HEK293 (cell line): ENCODE data around the gene SF3B4.

Source experiments
- GLI2 ChIP-seq: fragments of 450-650 bp; formaldehyde crosslinking; IDR thresholded peaks from 2 replicates; pipeline ENCODE4; 2017; ENCODE audit warnings: missing biosample characterization, missing genetic modification characterization, low read depth, borderline replicate concordance
- KLF10 ChIP-seq: fragments of 450-650 bp; IDR thresholded peaks from 2 replicates; pipeline ENCODE4 v1.5.1; 2018; ENCODE audit warnings: missing biosample characterization, mild to moderate bottlenecking, missing genetic modification characterization
- KLF8 ChIP-seq: fragments of 450-650 bp; formaldehyde crosslinking; IDR thresholded peaks from 2 replicates; pipeline ENCODE4 v1.5.1; 2016; ENCODE audit warnings: missing biosample characterization, missing genetic modification characterization
- REPIN1 ChIP-seq: fragments of 450-650 bp; formaldehyde crosslinking; IDR thresholded peaks from 2 replicates; pipeline ENCODE4 v1.5.1; 2017; ENCODE audit warnings: missing biosample characterization, missing genetic modification characterization, low read depth
- SP7 ChIP-seq: fragments of 450-650 bp; formaldehyde crosslinking; IDR thresholded peaks from 2 replicates; pipeline ENCODE4 v1.5.1; 2016; ENCODE audit warnings: missing biosample characterization, missing genetic modification characterization
- ZBTB21 ChIP-seq: fragments of 450-650 bp; formaldehyde crosslinking; IDR thresholded peaks from 2 replicates; pipeline ENCODE4 v1.5.1; 2017; ENCODE audit warnings: missing biosample characterization, missing genetic modification characterization
- ZFP3 ChIP-seq: fragments of 450-650 bp; formaldehyde crosslinking; IDR thresholded peaks from 2 replicates; pipeline ENCODE4 v1.5.1; 2016; ENCODE audit warnings: low read depth, missing biosample characterization, missing genetic modification characterization
- ZNF174 ChIP-seq: fragments of 450-650 bp; formaldehyde crosslinking; IDR thresholded peaks from 2 replicates; pipeline ENCODE4 v1.5.0; 2017; ENCODE audit warnings: missing biosample characterization, mild to moderate bottlenecking, missing genetic modification characterization
- ZNF19 ChIP-seq: fragments of 450-650 bp; formaldehyde crosslinking; IDR thresholded peaks from 2 replicates; pipeline ENCODE4; 2016; ENCODE audit warnings: missing biosample characterization, missing genetic modification characterization, low read depth
- ZNF202 ChIP-seq: fragments of 450-650 bp; formaldehyde crosslinking; IDR thresholded peaks from 2 replicates; pipeline ENCODE4 v1.5.1; 2016; ENCODE audit warnings: missing biosample characterization, missing genetic modification characterization, borderline replicate concordance
- ZNF221 ChIP-seq: fragments of 450-650 bp; formaldehyde crosslinking; IDR thresholded peaks from 2 replicates; pipeline ENCODE4 v1.5.1; 2017; ENCODE audit warnings: missing biosample characterization, missing genetic modification characterization, borderline replicate concordance
- ZNF248 ChIP-seq: fragments of 450-650 bp; formaldehyde crosslinking; IDR thresholded peaks from 2 replicates; pipeline ENCODE4 v1.5.1; 2017; ENCODE audit warnings: missing biosample characterization, missing genetic modification characterization
- ZNF274 ChIP-seq, 2 experiments: fragments of 200-500 bp in 1 of 2; fragments of 450-650 bp in 1 of 2; sonication (Bioruptor generic) in 1 of 2; formaldehyde crosslinking in 1 of 2; IDR thresholded peaks; 2 replicates each; pipeline versions ENCODE4 v1.5.1 to v1.6.1; 2014 to 2016; ENCODE audit warnings: borderline replicate concordance in 1 of 2, inconsistent platforms in 1 of 2, low read length in 1 of 2, missing biosample characterization in 1 of 2, missing genetic modification characterization in 1 of 2
- ZNF292 ChIP-seq: fragments of 450-650 bp; formaldehyde crosslinking; IDR thresholded peaks from 2 replicates; pipeline ENCODE4 v1.5.1; 2016; ENCODE audit warnings: low read depth, missing biosample characterization, missing genetic modification characterization, borderline replicate concordance
- ZNF350 ChIP-seq: fragments of 450-650 bp; formaldehyde crosslinking; IDR thresholded peaks from 2 replicates; pipeline ENCODE4 v1.5.0; 2017; ENCODE audit warnings: missing biosample characterization, mild to moderate bottlenecking, missing genetic modification characterization
- ZNF426 ChIP-seq: fragments of 450-650 bp; formaldehyde crosslinking; IDR thresholded peaks from 2 replicates; pipeline ENCODE4 v1.5.1; 2017; ENCODE audit warnings: missing biosample characterization, missing genetic modification characterization, mild to moderate bottlenecking, inconsistent platforms, moderate library complexity
- ZNF521 ChIP-seq: fragments of 450-650 bp; formaldehyde crosslinking; IDR thresholded peaks from 2 replicates; pipeline ENCODE4 v1.5.1; 2017; ENCODE audit warnings: missing biosample characterization, mild to moderate bottlenecking, missing genetic modification characterization
- ZNF658 ChIP-seq: fragments of 450-650 bp; formaldehyde crosslinking; IDR thresholded peaks from 2 replicates; pipeline ENCODE4; 2016; ENCODE audit warnings: missing biosample characterization, missing genetic modification characterization
- ZNF670 ChIP-seq: fragments of 450-650 bp; formaldehyde crosslinking; IDR thresholded peaks from 2 replicates; pipeline ENCODE4 v1.5.1; 2016; ENCODE audit warnings: missing biosample characterization, missing genetic modification characterization, low read depth
- ZNF76 ChIP-seq: fragments of 450-650 bp; formaldehyde crosslinking; IDR thresholded peaks from 2 replicates; pipeline ENCODE4; 2016; ENCODE audit warnings: low read depth, missing biosample characterization, missing genetic modification characterization, borderline replicate concordance
- ZNF777 ChIP-seq: fragments of 450-650 bp; formaldehyde crosslinking; IDR thresholded peaks from 2 replicates; pipeline ENCODE4 v1.5.1; 2017; ENCODE audit warnings: missing biosample characterization, missing genetic modification characterization, borderline replicate concordance
- TF ChIP-seq, protein P1 (sequence below): fragments of 450-650 bp; IDR thresholded peaks from 2 replicates; pipeline ENCODE4 v1.5.1; 2018; ENCODE audit warnings: missing biosample characterization, mild to moderate bottlenecking, missing genetic modification characterization
- TF ChIP-seq, protein P2 (sequence below): fragments of 450-650 bp; formaldehyde crosslinking; IDR thresholded peaks from 2 replicates; pipeline ENCODE4 v1.5.1; 2016; ENCODE audit warnings: missing biosample characterization, missing genetic modification characterization
- TF ChIP-seq, protein P3 (sequence below): fragments of 450-650 bp; formaldehyde crosslinking; IDR thresholded peaks from 2 replicates; pipeline ENCODE4 v1.5.1; 2016; ENCODE audit warnings: missing biosample characterization, missing genetic modification characterization
- TF ChIP-seq, protein P4 (sequence below): fragments of 450-650 bp; formaldehyde crosslinking; IDR thresholded peaks from 2 replicates; pipeline ENCODE4 v1.5.1; 2016; ENCODE audit warnings: missing biosample characterization, missing genetic modification characterization
- TF ChIP-seq, protein P5 (sequence below): fragments of 450-650 bp; formaldehyde crosslinking; IDR thresholded peaks from 2 replicates; pipeline ENCODE4 v1.5.1; 2016; ENCODE audit warnings: missing biosample characterization, missing genetic modification characterization
- TF ChIP-seq, protein P6 (sequence below): fragments of 450-650 bp; formaldehyde crosslinking; IDR thresholded peaks from 2 replicates; pipeline ENCODE4 v1.5.1; 2017; ENCODE audit warnings: missing biosample characterization, missing genetic modification characterization
- TF ChIP-seq, protein P7 (sequence below): fragments of 450-650 bp; formaldehyde crosslinking; IDR thresholded peaks from 2 replicates; pipeline ENCODE4 v1.5.1; 2016; ENCODE audit warnings: missing biosample characterization, missing genetic modification characterization

SF3B4 gene

DNA sequence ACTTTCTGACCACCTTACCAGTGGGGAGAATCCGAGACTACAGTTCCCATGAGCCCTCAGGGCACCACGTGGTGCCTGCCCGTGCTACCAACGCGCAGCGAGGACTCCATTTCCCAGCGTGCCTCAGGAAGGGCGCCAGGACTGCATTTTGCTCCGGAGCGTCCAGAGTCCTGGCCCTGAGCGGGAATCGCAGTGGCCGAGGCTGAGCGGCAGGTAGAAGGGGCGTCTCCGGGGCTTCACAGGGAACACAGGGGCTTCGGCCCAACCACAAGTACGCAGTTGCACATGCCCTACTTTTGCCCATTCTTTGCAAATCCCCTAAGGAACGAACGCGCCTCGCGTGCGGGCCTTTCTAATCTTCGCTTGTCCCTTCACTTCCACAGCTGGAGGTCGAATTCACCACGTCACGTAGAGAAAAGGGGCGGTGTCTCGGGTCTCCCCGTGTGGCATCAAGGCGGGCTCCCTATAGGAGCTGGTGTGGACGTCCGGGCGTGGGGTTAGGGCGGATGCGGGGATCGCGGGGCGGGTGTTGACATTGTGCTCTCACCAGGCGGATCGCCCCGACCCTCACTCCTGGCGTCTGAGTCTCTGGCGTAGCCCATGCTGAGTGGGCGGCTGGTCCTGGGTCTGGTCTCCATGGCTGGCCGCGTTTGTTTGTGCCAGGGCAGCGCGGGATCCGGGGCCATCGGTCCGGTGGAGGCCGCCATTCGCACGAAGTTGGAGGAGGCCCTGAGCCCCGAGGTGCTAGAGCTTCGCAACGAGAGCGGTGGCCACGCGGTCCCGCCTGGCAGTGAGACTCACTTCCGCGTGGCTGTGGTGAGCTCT lies 27.9 kb downstream of the SF3B4 start, which contains the start of gene BOLA1 (continued):
- TF ChIP-seq, protein P1, sequence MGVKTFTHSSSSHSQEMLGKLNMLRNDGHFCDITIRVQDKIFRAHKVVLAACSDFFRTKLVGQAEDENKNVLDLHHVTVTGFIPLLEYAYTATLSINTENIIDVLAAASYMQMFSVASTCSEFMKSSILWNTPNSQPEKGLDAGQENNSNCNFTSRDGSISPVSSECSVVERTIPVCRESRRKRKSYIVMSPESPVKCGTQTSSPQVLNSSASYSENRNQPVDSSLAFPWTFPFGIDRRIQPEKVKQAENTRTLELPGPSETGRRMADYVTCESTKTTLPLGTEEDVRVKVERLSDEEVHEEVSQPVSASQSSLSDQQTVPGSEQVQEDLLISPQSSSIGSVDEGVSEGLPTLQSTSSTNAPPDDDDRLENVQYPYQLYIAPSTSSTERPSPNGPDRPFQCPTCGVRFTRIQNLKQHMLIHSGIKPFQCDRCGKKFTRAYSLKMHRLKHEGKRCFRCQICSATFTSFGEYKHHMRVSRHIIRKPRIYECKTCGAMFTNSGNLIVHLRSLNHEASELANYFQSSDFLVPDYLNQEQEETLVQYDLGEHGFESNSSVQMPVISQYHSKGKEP (tag by site-specific recombination): peak; percentile 63; the same call in 1 of the 2 replicates
- TF ChIP-seq ZBTB21 (tag by site-specific recombination): peak; percentile 78
- TF ChIP-seq, protein P2, sequence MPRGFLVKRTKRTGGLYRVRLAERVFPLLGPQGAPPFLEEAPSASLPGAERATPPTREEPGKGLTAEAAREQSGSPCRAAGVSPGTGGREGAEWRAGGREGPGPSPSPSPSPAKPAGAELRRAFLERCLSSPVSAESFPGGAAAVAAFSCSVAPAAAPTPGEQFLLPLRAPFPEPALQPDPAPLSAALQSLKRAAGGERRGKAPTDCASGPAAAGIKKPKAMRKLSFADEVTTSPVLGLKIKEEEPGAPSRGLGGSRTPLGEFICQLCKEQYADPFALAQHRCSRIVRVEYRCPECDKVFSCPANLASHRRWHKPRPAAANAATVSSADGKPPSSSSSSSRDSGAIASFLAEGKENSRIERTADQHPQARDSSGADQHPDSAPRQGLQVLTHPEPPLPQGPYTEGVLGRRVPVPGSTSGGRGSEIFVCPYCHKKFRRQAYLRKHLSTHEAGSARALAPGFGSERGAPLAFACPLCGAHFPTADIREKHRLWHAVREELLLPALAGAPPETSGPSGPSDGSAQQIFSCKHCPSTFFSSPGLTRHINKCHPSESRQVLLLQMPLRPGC (tag by site-specific recombination): no peak
- no peak for TF ChIP-seq ZNF658
- TF ChIP-seq ZFP3 (tag by site-specific recombination): no peak
- TF ChIP-seq ZNF19 (tag by site-specific recombination): no peak
- TF ChIP-seq ZNF174 (tag by site-specific recombination): no peak
- TF ChIP-seq ZNF521 (tag by site-specific recombination): no peak
- no peak for TF ChIP-seq REPIN1
- peak; percentile 98 for TF ChIP-seq ZNF76 (tag by site-specific recombination)
- TF ChIP-seq ZNF350 (tag by site-specific recombination): no peak
- 0 out of 2 replicates have a peak, but pooled peaks have one; percentile 44 for TF ChIP-seq SP7
- TF ChIP-seq, protein P3, sequence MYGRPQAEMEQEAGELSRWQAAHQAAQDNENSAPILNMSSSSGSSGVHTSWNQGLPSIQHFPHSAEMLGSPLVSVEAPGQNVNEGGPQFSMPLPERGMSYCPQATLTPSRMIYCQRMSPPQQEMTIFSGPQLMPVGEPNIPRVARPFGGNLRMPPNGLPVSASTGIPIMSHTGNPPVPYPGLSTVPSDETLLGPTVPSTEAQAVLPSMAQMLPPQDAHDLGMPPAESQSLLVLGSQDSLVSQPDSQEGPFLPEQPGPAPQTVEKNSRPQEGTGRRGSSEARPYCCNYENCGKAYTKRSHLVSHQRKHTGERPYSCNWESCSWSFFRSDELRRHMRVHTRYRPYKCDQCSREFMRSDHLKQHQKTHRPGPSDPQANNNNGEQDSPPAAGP (tag by site-specific recombination): peak; percentile 28; the same call in 1 of the 2 replicates
- 0 out of 2 replicates have a peak, but pooled peaks have one; percentile 46 for TF ChIP-seq KLF8 (tag by site-specific recombination)
- no peak for TF ChIP-seq ZNF670 (tag by site-specific recombination)
- TF ChIP-seq ZNF292 (tag by site-specific recombination): no peak
- no peak for TF ChIP-seq ZNF248 (tag by site-specific recombination)
- TF ChIP-seq, protein P4, sequence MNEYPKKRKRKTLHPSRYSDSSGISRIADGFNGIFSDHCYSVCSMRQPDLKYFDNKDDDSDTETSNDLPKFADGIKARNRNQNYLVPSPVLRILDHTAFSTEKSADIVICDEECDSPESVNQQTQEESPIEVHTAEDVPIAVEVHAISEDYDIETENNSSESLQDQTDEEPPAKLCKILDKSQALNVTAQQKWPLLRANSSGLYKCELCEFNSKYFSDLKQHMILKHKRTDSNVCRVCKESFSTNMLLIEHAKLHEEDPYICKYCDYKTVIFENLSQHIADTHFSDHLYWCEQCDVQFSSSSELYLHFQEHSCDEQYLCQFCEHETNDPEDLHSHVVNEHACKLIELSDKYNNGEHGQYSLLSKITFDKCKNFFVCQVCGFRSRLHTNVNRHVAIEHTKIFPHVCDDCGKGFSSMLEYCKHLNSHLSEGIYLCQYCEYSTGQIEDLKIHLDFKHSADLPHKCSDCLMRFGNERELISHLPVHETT (tag by site-specific recombination): no peak
- TF ChIP-seq ZNF221: no peak
- TF ChIP-seq ZNF426 (tag by site-specific recombination): no peak
- TF ChIP-seq, protein P5, sequence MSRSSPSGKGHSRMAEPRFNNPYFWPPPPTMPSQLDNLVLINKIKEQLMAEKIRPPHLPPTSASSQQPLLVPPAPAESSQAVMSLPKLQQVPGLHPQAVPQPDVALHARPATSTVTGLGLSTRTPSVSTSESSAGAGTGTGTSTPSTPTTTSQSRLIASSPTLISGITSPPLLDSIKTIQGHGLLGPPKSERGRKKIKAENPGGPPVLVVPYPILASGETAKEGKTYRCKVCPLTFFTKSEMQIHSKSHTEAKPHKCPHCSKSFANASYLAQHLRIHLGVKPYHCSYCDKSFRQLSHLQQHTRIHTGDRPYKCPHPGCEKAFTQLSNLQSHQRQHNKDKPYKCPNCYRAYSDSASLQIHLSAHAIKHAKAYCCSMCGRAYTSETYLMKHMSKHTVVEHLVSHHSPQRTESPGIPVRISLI: no peak
- peak; percentile 63; the same call in 1 of the 2 replicates for TF ChIP-seq KLF10 (tag by site-specific recombination)
- TF ChIP-seq GLI2 (tag by site-specific recombination): no peak
- TF ChIP-seq, protein P6, sequence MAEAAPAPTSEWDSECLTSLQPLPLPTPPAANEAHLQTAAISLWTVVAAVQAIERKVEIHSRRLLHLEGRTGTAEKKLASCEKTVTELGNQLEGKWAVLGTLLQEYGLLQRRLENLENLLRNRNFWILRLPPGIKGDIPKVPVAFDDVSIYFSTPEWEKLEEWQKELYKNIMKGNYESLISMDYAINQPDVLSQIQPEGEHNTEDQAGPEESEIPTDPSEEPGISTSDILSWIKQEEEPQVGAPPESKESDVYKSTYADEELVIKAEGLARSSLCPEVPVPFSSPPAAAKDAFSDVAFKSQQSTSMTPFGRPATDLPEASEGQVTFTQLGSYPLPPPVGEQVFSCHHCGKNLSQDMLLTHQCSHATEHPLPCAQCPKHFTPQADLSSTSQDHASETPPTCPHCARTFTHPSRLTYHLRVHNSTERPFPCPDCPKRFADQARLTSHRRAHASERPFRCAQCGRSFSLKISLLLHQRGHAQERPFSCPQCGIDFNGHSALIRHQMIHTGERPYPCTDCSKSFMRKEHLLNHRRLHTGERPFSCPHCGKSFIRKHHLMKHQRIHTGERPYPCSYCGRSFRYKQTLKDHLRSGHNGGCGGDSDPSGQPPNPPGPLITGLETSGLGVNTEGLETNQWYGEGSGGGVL: no peak
- TF ChIP-seq, protein P7, sequence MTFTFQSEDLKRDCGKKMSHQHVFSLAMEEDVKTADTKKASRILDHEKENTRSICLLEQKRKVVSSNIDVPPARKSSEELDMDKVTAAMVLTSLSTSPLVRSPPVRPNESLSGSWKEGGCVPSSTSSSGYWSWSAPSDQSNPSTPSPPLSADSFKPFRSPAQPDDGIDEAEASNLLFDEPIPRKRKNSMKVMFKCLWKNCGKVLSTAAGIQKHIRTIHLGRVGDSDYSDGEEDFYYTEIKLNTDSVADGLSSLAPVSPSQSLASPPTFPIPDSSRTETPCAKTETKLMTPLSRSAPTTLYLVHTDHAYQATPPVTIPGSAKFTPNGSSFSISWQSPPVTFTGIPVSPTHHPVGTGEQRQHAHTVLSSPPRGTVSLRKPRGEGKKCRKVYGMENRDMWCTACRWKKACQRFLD: no peak
- no peak for TF ChIP-seq ZNF274 (IDR thresholded peaks at IDR 0.05; ENCODE audit: low read length)
- TF ChIP-seq ZNF274 (tag by site-specific recombination; IDR thresholded peaks at IDR 0.05; ENCODE audit: borderline replicate concordance): no peak
- no peak for TF ChIP-seq ZNF777 (tag by site-specific recombination)
- TF ChIP-seq ZNF202 (tag by site-specific recombination): peak; percentile 60; the same call in 1 of the 2 replicates
